Measurements from ENCODE around the gene SLC41A1. TPM values are rescaled to one million over a fixed set of nuclear protein-coding genes. Genes with fewer than 3 reads are reported as not detected.

The SLC41A1 gene
- total RNA-seq, 6 experiments from 2014 or later: 3.4 to 6.4 (median 4.6) TPM

DNA sequence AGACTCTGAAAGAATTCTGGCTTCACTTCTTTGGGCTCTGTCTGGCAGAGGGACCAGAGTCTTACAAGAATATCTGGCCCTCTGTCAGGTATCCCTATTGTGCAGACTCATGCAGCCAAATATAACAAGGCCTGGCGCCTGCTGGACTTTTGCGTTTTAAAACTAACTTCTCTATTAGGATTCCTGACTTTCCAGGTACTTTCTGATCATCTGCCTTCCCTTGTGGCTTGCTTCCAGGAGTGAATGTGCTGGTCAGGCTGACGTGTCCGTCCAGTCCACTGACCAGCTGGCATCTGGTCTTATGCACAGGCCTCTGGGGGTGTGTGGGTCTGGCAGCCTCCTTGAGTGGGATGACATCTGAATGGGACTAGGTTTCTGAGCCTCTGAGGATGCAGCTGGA, 29.1 kb downstream of the SLC41A1 start:
- Histone ChIP-seq H3K36me3 (no peaks in the 10 kb centered on the region), H3K9me3 (no peaks in the 10 kb centered on the region), H3K27ac (peak overlapping the region in 2 of 3 donors; percentile 27 to 48), H3K27me3 (no peaks in the 10 kb centered on the region), H3K4me3 (no peak overlapping the region), H3K4me1 (peaks cover 0 to 7% (median 0%) of the 10 kb centered on the region in 4 donors)
- intact Hi-C loops (cut with DNase I): no loop called here
- DNase-seq (peak; percentile 50 to 79 (median 60)), ATAC-seq (peak; percentile 83 to 90 (median 87))
- TF ChIP-seq POLR2A (IDR thresholded peaks at IDR 0.05): no peak
- TF ChIP-seq, protein P1, sequence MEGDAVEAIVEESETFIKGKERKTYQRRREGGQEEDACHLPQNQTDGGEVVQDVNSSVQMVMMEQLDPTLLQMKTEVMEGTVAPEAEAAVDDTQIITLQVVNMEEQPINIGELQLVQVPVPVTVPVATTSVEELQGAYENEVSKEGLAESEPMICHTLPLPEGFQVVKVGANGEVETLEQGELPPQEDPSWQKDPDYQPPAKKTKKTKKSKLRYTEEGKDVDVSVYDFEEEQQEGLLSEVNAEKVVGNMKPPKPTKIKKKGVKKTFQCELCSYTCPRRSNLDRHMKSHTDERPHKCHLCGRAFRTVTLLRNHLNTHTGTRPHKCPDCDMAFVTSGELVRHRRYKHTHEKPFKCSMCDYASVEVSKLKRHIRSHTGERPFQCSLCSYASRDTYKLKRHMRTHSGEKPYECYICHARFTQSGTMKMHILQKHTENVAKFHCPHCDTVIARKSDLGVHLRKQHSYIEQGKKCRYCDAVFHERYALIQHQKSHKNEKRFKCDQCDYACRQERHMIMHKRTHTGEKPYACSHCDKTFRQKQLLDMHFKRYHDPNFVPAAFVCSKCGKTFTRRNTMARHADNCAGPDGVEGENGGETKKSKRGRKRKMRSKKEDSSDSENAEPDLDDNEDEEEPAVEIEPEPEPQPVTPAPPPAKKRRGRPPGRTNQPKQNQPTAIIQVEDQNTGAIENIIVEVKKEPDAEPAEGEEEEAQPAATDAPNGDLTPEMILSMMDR (IDR thresholded peaks at IDR 0.05): no peak
- WGBS (ENCODE audit: insufficient coverage, low coverage, low lambda C conversion rate, missing lambda C conversion rate): 36% methylated on average over 4 of the region's 4 CpGs

DNA sequence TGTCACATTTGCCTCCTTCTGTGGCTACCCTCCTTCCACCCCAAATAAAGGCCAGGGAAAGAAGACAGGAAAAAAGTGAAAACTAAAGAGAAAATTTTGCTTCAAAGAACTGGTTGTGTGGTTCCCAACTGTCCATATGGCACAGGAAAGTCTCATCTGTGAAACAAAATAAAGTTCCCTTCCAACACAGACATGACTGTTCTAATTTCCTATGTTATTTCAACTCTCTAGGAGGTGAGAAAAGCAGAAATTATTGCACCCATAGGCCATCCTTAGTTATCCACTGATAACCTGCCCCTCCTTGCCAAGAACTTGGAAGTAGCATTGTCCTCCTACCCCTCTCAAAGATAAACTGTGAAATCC, 29.6 kb downstream of the SLC41A1 start:
- DNase-seq: no peak
- Histone ChIP-seq H3K4me3 (no peak overlapping the region), H3K4me1 (peaks cover 0 to 7% (median 0%) of the 10 kb centered on the region in 4 donors)

DNA sequence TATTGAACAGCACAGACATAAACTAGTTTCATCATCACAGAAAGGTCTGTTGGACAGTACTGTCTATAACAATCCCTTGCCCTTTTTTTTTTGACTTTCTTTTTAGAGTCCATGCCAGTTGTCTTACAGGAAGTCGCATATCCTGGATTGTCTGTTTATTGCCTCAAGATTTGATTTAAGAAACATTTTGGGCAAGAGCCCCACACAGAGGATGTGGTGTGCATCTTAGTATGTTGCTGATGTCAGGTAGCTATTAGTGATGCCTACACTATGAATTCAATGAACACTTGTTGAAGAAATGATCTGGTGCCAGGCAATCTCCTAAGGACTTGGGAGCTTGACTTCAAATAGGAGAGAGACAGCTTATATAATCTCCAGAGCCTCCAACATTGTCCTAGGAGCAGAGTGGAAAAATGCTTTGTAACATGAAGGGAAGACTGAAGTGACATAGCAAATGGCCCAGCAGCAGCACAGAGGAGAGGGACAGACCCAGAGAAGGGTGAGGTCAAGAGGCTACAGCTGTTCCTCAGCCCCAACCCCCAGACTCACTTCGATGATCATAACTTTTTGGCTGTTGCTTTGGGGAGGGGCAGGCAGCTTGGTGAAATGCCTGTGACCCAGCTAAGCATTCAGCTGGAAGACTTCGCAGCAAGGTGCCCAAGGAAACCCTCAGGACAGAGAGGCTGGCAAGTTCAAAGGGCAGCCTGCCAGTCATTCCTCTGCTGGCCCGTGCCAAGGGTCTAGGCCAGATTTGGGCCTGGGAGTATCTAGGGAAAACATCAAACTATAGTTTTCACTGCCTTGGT, 30.2 kb downstream of the SLC41A1 start:
- no peak for DNase-seq
- Histone ChIP-seq H3K27me3 (no peaks in the 10 kb centered on the region), H3K4me1 (peaks cover 0 to 7% (median 0%) of the 10 kb centered on the region in 4 donors), H3K9me3 (no peaks in the 10 kb centered on the region), H3K36me3 (no peaks in the 10 kb centered on the region), H3K27ac (peak overlapping the region in 1 of 3 donors; percentile 27), H3K4me3 (no peak overlapping the region)
- TF ChIP-seq POLR2A (IDR thresholded peaks at IDR 0.05): no peak
- TF ChIP-seq, protein P1 (IDR thresholded peaks at IDR 0.05): no peak
- 61% methylated on average over 4 of the region's 4 CpGs for WGBS (ENCODE audit: insufficient coverage, low coverage, low lambda C conversion rate, missing lambda C conversion rate)
- peak in 3 of 4 donors; percentile 17 to 35 (median 33) for ATAC-seq
- intact Hi-C loops (cut with DNase I): no loop called here

More for the DNA sequence above, 29.6 kb downstream of the SLC41A1 start:
- Histone ChIP-seq H3K36me3 (no peaks in the 10 kb centered on the region), H3K27ac (peak overlapping the region in 2 of 3 donors; percentile 27 to 48), H3K9me3 (no peaks in the 10 kb centered on the region), H3K27me3 (no peaks in the 10 kb centered on the region)
- ATAC-seq: peak in 1 of 4 donors; percentile 27
- intact Hi-C loops (cut with DNase I): no loop called here
- TF ChIP-seq POLR2A (IDR thresholded peaks at IDR 0.05): no peak
- TF ChIP-seq, protein P1 (IDR thresholded peaks at IDR 0.05): no peak

DNA sequence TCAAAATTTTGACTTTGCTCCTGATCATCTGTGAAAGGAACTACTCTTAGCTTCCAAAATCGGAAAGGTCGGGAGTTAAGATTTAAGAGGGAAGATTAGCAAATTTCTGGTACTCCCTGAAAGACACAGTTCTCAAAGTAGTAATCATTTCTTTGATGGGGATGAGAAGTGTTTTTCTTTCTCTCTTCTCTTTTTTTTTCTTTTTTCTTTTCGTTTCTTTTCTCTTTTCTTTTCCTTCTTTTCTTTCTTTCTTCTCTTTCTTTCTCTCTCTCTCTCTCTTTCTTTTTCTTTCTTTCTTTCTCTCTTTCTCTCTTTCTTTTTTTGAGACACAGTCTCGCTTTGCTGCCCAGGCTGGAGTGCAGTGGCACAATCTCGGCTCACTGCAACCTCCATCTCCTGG, 32.7 kb downstream of the SLC41A1 start:
- DNase-seq (no peak), ATAC-seq (no peak)
- peaks cover 0 to 7% (median 0%) of the 10 kb centered on the region in 4 donors for H3K4me1 ChIP-seq
- no peaks in the 10 kb centered on the region for H3K27me3 ChIP-seq
- H3K9me3 ChIP-seq: no peaks in the 10 kb centered on the region
- WGBS (ENCODE audit: insufficient coverage, low coverage, low lambda C conversion rate, missing lambda C conversion rate): 82% methylated on average over 5 of the region's 5 CpGs
- no peak overlapping the region for H3K27ac ChIP-seq
- intact Hi-C loops (cut with DNase I): no loop called here
- no peak overlapping the region for H3K4me3 ChIP-seq
- no peak for TF ChIP-seq POLR2A (IDR thresholded peaks at IDR 0.05)
- TF ChIP-seq, protein P1 (IDR thresholded peaks at IDR 0.05): no peak
- H3K36me3 ChIP-seq: no peaks in the 10 kb centered on the region
